K562 (cell line): ENCODE results near the gene HSD17B11. TPM values are rescaled to one million over a fixed set of nuclear protein-coding genes. Genes with fewer than 3 reads are reported as not detected.
"Not testable (repeated sequence)": the region's sequence is repeated elsewhere in the genome, so short reads cannot be mapped to it uniquely, and the experiment has no call there.

Experiments
- ATAC-seq: fragments of 200-7000 bp; cut with Tn5 transposase; 3 replicates; pipeline ENCODE4 v1.9.1; 2020; ENCODE audit warnings: moderate library complexity
- BruUV-seq: library from RNA; stranded (reverse); fragments of 400-500 nt; replicated peaks from 2 replicates; lab custom pipeline; 2021; lab: Mats Ljungman, UMichigan
- CTCF ChIA-PET: fragments of 300-600 bp; formaldehyde crosslinking; extraction: SDS; loops from one replicate; lab custom pipeline; 2021; ENCODE audit warnings: low intra/inter-chr PET ratio; lab: Yijun Ruan, JAX
- POLR2A ChIA-PET: fragments of 300-600, 350-650 bp; sonication (Branson Sonifier 250); formaldehyde crosslinking; extraction: SDS; loops from one replicate; lab custom pipeline; 2021; ENCODE audit warnings: antibody characterized with exemption, inconsistent platforms; lab: Yijun Ruan, JAX
- DNase-seq, 4 experiments: peaks; one replicate each; pipeline versions ENCODE4 v3.0.0 to v3.0.0-alpha.2; 2011 to 2018; ENCODE audit warnings: low spot score in 3 of 4, mixed read lengths in 3 of 4; ENCODE audit errors: extremely low read depth in 1 of 4
- FAIRE-seq: peaks from 2 replicates; lab custom pipeline; 2011; peaks lifted over from hg19 to GRCh38; lab: Jason Lieb, UNC
- H2AFZ ChIP-seq: 2 replicates; pipeline ENCODE4 v1.6.0; 2011; ENCODE audit warnings: low read depth, low read length, control low read depth, inconsistent platforms
- H3K27ac ChIP-seq: fragments of 200-600 bp; 3 replicates; pipeline ENCODE4 v1.8.0; 2011; ENCODE audit warnings: low read depth, mild to moderate bottlenecking, control low read depth, inconsistent platforms, low read length, moderate library complexity, mixed read lengths; ENCODE audit errors: extremely low read depth
- H3K27me3 ChIP-seq, 2 experiments: fragments of 300-600 bp in 1 of 2; 2 replicates in 1 of 2; 3 replicates in 1 of 2; pipeline versions ENCODE4 v1.6.0 to v1.8.0; 2011; ENCODE audit warnings: inconsistent platforms in 2 of 2, low read length in 2 of 2, mild to moderate bottlenecking in 1 of 2, mixed read lengths in 1 of 2, moderate library complexity in 1 of 2; ENCODE audit not compliant: control insufficient read depth in 2 of 2, insufficient read depth in 2 of 2
- H3K36me3 ChIP-seq: fragments of 300-600 bp; 3 replicates; pipeline ENCODE4 v1.8.0; 2011; ENCODE audit warnings: mild to moderate bottlenecking, low read length, inconsistent platforms; ENCODE audit not compliant: control insufficient read depth, insufficient read depth
- H3K4me1 ChIP-seq, 2 experiments: fragments of 200-600 bp in 1 of 2; replicated peaks in 1 of 2; 2 replicates in 1 of 2; 3 replicates in 1 of 2; pipeline versions ENCODE4 v1.5.1 to v1.8.0; 2011; ENCODE audit warnings: inconsistent platforms in 2 of 2, low read length in 2 of 2, mild to moderate bottlenecking in 1 of 2, mixed read lengths in 1 of 2, moderate library complexity in 1 of 2; ENCODE audit not compliant: control insufficient read depth in 2 of 2, insufficient read depth in 2 of 2
- H3K4me2 ChIP-seq: 2 replicates; pipeline ENCODE4 v1.6.1; 2011; ENCODE audit warnings: low read length, control low read depth, inconsistent platforms, mixed read lengths; ENCODE audit not compliant: insufficient read depth
- H3K4me3 ChIP-seq: fragments of 200-600 bp; sonication (generic), shearing (Covaris generic); 2 replicates; pipeline ENCODE4 v1.5.1; 2016; ENCODE audit warnings: control low read depth, inconsistent platforms
- H3K79me2 ChIP-seq: fragments of 200-600 bp; 3 replicates; pipeline ENCODE4 v1.8.0; 2011; ENCODE audit warnings: low read length, inconsistent platforms; ENCODE audit not compliant: control insufficient read depth, insufficient read depth
- H3K9ac ChIP-seq, 2 experiments: 2 replicates each; pipeline versions ENCODE4 v1.6.0 to v1.6.1; 2011; ENCODE audit warnings: low read depth in 2 of 2, low read length in 2 of 2, control low read depth in 1 of 2, inconsistent platforms in 1 of 2, mild to moderate bottlenecking in 1 of 2, mixed read lengths in 1 of 2; ENCODE audit not compliant: insufficient read depth in 1 of 2
- H3K9me1 ChIP-seq: one replicate; pipeline ENCODE4 v1.6.0; 2011; ENCODE audit warnings: inconsistent platforms, mild to moderate bottlenecking, low read length, moderate library complexity; ENCODE audit not compliant: control insufficient read depth, insufficient read depth
- H3K9me3 ChIP-seq: replicated peaks from 2 replicates; pipeline ENCODE4 v1.5.1; 2011; ENCODE audit warnings: low read depth, low read length, inconsistent platforms; ENCODE audit not compliant: control insufficient read depth, insufficient read depth
- H4K20me1 ChIP-seq: replicated peaks from 2 replicates; pipeline ENCODE4 v1.6.1; 2011; ENCODE audit warnings: low read length, inconsistent platforms, mixed read lengths; ENCODE audit not compliant: control insufficient read depth, insufficient read depth
- ADNP ChIP-seq: fragments of 200-800 bp; sonication (Bioruptor generic); IDR thresholded peaks from 2 replicates; pipeline ENCODE4 v1.6.1; 2016; ENCODE audit warnings: missing genetic modification characterization, missing compliant biosample characterization
- ARID1B ChIP-seq: fragments of 450-650 bp; IDR thresholded peaks from 2 replicates; pipeline ENCODE4 v1.6.1; 2016; ENCODE audit warnings: antibody characterized with exemption, mild to moderate bottlenecking, inconsistent platforms
- FOXM1 ChIP-seq, 2 experiments: fragments of 450-650 bp in 1 of 2; sonication (generic) in 1 of 2; formaldehyde crosslinking in 1 of 2; IDR thresholded peaks; 2 replicates each; pipeline versions ENCODE4 v1.6.1 to v1.9.0; 2017 to 2022; ENCODE audit warnings: low read depth in 2 of 2, mild to moderate bottlenecking in 2 of 2, missing genetic modification reagents in 1 of 2, moderate library complexity in 1 of 2
- L3MBTL2 ChIP-seq: fragments of 450-650 bp; IDR thresholded peaks from 2 replicates; pipeline ENCODE4 v1.6.1; 2016; ENCODE audit warnings: mild to moderate bottlenecking, moderate library complexity
- MLLT1 ChIP-seq, 2 experiments: fragments of 450-650 bp; IDR thresholded peaks; 2 replicates each; pipeline ENCODE4 v1.6.1; 2016
- NFRKB ChIP-seq: fragments of 450-650 bp; IDR thresholded peaks from 2 replicates; pipeline ENCODE4 v1.6.1; 2016; ENCODE audit warnings: low read depth
- POLR2A ChIP-seq: fragments of 450-650 bp; conservative IDR thresholded peaks from 2 replicates; pipeline ENCODE4 v1.6.1; 2016
- POLR2B ChIP-seq: fragments of 450-650 bp; IDR thresholded peaks from 2 replicates; pipeline ENCODE4 v1.6.1; 2018; ENCODE audit warnings: low read depth; ENCODE audit not compliant: partially characterized antibody
- RB1 ChIP-seq: fragments of 450-650 bp; IDR thresholded peaks from 2 replicates; pipeline ENCODE4 v1.6.1; 2017; ENCODE audit warnings: low read depth, mild to moderate bottlenecking
- SMARCA5 ChIP-seq: fragments of 450-650 bp; IDR thresholded peaks from 2 replicates; pipeline ENCODE4 v1.6.1; 2016
- TAF1 ChIP-seq: IDR thresholded peaks from 2 replicates; pipeline ENCODE4 v1.6.1; 2011; ENCODE audit warnings: mild to moderate bottlenecking, low read length, moderate library complexity; ENCODE audit not compliant: insufficient read depth, control insufficient read depth, severe bottlenecking; ENCODE audit errors: extremely low read depth
- TAF9B ChIP-seq: fragments of 450-650 bp; IDR thresholded peaks from 2 replicates; pipeline ENCODE4 v1.6.1; 2018; ENCODE audit warnings: mild to moderate bottlenecking; ENCODE audit not compliant: partially characterized antibody
- WGBS: fragments of 100-300 bp; shearing (Covaris generic); methylation state at CpG from one replicate; pipeline ENCODE4 v1.1.6; 2016; ENCODE audit warnings: low coverage, mixed read lengths; ENCODE audit not compliant: insufficient coverage; ENCODE audit errors: missing lambda C conversion rate; 5-methylcytosine and 5-hydroxymethylcytosine counted together
- in situ Hi-C: fragments of 300-500 bp; cut with MboI; formaldehyde crosslinking; loops from 4 replicates; pipeline ENCODE4 v1.15.0; 2018; ENCODE audit warnings: inconsistent platforms, mixed read lengths
- intact Hi-C: fragments of 100-400 bp; cut with micrococcal nuclease; formaldehyde crosslinking; loops from 2 replicates; pipeline ENCODE4 v1.14.2; 2022
- polyA plus RNA-seq, 8 experiments: library from polyadenylated mRNA; depleted of rRNA in 4 of 8; stranded (reverse) in 5 of 8; unstranded in 3 of 8; fragments of >200 nt; fragmentation: Nextera tagmentation in 2 of 8; fragmentation: Illumina TruSeq in 1 of 8; extraction: Ambion mirVana in 2 of 8; extraction: Trizol in 1 of 8; gene quantifications; 2 replicates each; pipeline versions ENCODE4 v1.2.1 to v1.2.3, GENCODE V29; 2011 to 2014; ENCODE audit warnings: inconsistent platforms in 1 of 8, missing spikeins in 1 of 8
- total RNA-seq, 7 experiments: library from RNA; depleted of rRNA in 6 of 7; stranded (reverse); fragments of >200 nt in 6 of 7; fragmentation: Illumina TruSeq in 2 of 7; extraction: Trizol in 2 of 7; gene quantifications; 2 replicates each; pipeline versions ENCODE4 v1.2.1 to v1.2.3, GENCODE V29; 2011 to 2021; ENCODE audit warnings: low replicate concordance in 1 of 7
- TF ChIP-seq, protein P1 (sequence below): fragments of 450-650 bp; IDR thresholded peaks from 2 replicates; pipeline ENCODE4 v1.7.1; 2018; ENCODE audit warnings: mild to moderate bottlenecking, low read depth; ENCODE audit not compliant: partially characterized antibody
- TF ChIP-seq, protein P2 (sequence below): sonication (generic); formaldehyde crosslinking; IDR thresholded peaks from 2 replicates; pipeline ENCODE4 v1.8.0; 2022; ENCODE audit warnings: mild to moderate bottlenecking, missing genetic modification reagents

HSD17B11 gene
- total and polyA plus RNA-seq, 9 of the 15 experiments (the other 6 are each of a cell fraction or from before 2014, with no cell fraction given): 26.0 to 108 (median 81.0) TPM

GRCh38 chr4:87390055-87390454, 933 bp downstream of the HSD17B11 start:
- H3K9me1 ChIP-seq; FAIRE-seq; CTCF ChIA-PET; H3K9me3 ChIP-seq; H3K27me3 ChIP-seq; H3K36me3 ChIP-seq; in situ Hi-C loops; H3K4me1 ChIP-seq; H4K20me1 ChIP-seq; BruUV-seq; TF ChIP-seq FOXM1 (IDR thresholded peaks at IDR 0.05; ENCODE audit: low read depth): not testable (repeated sequence)
- H3K9ac ChIP-seq: peak overlapping the region; percentile 89
- DNase-seq (peak in 1 of 4 experiments; percentile 52), ATAC-seq (peak; percentile 61)
- POLR2A ChIA-PET: interaction anchor here (0.6 to 4.6 kb wide), 7 partner anchors 9 to 1048 kb away, joined by 3 to 33 read pairs (median 5); partner anchors contain the start of gene NUDT9
- H3K79me2 ChIP-seq: peaks cover 60% of the 10 kb centered on the region
- intact Hi-C loops: loop anchor here (5.0 kb wide), 1 partner anchor 77 kb away; no protein-coding TSS in a partner anchor
- peak overlapping the region; percentile 97 for H3K4me2 ChIP-seq
- H2AFZ ChIP-seq: peak overlapping the region; percentile 82
- 1% methylated on average over 20 of the region's 20 CpGs for WGBS
- peak overlapping the region; percentile 64 for H3K4me3 ChIP-seq
- peak overlapping the region; percentile 88 for H3K27ac ChIP-seq
- TF ChIP-seq FOXM1 (CRISPR knock-in tag; IDR thresholded peaks at IDR 0.05; ENCODE audit: low read depth): 0 out of 2 replicates have a peak, but pooled peaks have one; percentile 15
- peak; percentile 91 for TF ChIP-seq NFRKB
- TF ChIP-seq, protein P1, sequence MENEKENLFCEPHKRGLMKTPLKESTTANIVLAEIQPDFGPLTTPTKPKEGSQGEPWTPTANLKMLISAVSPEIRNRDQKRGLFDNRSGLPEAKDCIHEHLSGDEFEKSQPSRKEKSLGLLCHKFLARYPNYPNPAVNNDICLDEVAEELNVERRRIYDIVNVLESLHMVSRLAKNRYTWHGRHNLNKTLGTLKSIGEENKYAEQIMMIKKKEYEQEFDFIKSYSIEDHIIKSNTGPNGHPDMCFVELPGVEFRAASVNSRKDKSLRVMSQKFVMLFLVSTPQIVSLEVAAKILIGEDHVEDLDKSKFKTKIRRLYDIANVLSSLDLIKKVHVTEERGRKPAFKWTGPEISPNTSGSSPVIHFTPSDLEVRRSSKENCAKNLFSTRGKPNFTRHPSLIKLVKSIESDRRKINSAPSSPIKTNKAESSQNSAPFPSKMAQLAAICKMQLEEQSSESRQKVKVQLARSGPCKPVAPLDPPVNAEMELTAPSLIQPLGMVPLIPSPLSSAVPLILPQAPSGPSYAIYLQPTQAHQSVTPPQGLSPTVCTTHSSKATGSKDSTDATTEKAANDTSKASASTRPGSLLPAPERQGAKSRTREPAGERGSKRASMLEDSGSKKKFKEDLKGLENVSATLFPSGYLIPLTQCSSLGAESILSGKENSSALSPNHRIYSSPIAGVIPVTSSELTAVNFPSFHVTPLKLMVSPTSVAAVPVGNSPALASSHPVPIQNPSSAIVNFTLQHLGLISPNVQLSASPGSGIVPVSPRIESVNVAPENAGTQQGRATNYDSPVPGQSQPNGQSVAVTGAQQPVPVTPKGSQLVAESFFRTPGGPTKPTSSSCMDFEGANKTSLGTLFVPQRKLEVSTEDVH: peak; percentile 80
- TF ChIP-seq SMARCA5: 0 out of 2 replicates have a peak, but pooled peaks have one; percentile 57
- peak; percentile 59 for TF ChIP-seq RB1
- TF ChIP-seq L3MBTL2: peak; percentile 16; the same call in 1 of the 2 replicates
- TF ChIP-seq TAF1: peak; percentile 65
- TF ChIP-seq MLLT1 (IDR thresholded peaks at IDR 0.05): peak; percentile 44 to 65; a peak in 1 of 4 replicates
- peak; percentile 70 for TF ChIP-seq POLR2A
- TF ChIP-seq ADNP (tag): peak; percentile 75; the same call in 1 of the 2 replicates
- TF ChIP-seq, protein P2, sequence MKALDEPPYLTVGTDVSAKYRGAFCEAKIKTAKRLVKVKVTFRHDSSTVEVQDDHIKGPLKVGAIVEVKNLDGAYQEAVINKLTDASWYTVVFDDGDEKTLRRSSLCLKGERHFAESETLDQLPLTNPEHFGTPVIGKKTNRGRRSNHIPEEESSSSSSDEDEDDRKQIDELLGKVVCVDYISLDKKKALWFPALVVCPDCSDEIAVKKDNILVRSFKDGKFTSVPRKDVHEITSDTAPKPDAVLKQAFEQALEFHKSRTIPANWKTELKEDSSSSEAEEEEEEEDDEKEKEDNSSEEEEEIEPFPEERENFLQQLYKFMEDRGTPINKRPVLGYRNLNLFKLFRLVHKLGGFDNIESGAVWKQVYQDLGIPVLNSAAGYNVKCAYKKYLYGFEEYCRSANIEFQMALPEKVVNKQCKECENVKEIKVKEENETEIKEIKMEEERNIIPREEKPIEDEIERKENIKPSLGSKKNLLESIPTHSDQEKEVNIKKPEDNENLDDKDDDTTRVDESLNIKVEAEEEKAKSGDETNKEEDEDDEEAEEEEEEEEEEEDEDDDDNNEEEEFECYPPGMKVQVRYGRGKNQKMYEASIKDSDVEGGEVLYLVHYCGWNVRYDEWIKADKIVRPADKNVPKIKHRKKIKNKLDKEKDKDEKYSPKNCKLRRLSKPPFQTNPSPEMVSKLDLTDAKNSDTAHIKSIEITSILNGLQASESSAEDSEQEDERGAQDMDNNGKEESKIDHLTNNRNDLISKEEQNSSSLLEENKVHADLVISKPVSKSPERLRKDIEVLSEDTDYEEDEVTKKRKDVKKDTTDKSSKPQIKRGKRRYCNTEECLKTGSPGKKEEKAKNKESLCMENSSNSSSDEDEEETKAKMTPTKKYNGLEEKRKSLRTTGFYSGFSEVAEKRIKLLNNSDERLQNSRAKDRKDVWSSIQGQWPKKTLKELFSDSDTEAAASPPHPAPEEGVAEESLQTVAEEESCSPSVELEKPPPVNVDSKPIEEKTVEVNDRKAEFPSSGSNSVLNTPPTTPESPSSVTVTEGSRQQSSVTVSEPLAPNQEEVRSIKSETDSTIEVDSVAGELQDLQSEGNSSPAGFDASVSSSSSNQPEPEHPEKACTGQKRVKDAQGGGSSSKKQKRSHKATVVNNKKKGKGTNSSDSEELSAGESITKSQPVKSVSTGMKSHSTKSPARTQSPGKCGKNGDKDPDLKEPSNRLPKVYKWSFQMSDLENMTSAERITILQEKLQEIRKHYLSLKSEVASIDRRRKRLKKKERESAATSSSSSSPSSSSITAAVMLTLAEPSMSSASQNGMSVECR: peak; percentile 1; the same call in 1 of the 2 replicates
- peak; percentile 77 for TF ChIP-seq TAF9B
- TF ChIP-seq POLR2B: peak; percentile 32
- TF ChIP-seq ARID1B: peak; percentile 26; the same call in 1 of the 2 replicates
